ENCODE measurements around the gene TMED7.

Gene TMED7

GRCh38 chr5:115621365-115621900 lies 4.4 kb downstream of the TMED7 start:
- no peak for DNase-seq (ENCODE audit: low read depth)
- no peak for TF ChIP-seq CTCF (conservative IDR thresholded peaks at IDR 0.05; ENCODE audit: control insufficient read depth, insufficient read depth, low read depth, low read length)
- no peak overlapping the region for H3K4me3 ChIP-seq (ENCODE audit: control insufficient read depth, low read depth, low read length)

GRCh38 chr5:115616892-115617291 lies 8.9 kb downstream of the TMED7 start:
- no peak for TF ChIP-seq CTCF (conservative IDR thresholded peaks at IDR 0.05; ENCODE audit: control insufficient read depth, insufficient read depth, low read depth, low read length)
- no peak for DNase-seq (ENCODE audit: low read depth)
- no peak overlapping the region for H3K4me3 ChIP-seq (ENCODE audit: control insufficient read depth, low read depth, low read length)

- no peak overlapping the region for H3K4me3 ChIP-seq (ENCODE audit: control insufficient read depth, low read depth, low read length)
- DNase-seq (ENCODE audit: low read depth) = no peak
- TF ChIP-seq CTCF (conservative IDR thresholded peaks at IDR 0.05; ENCODE audit: control insufficient read depth, insufficient read depth, low read depth, low read length) = no peak
Observed at GRCh38 chr5:115616472-115616871, 9.4 kb downstream of the TMED7 start.

GRCh38 chr5:115611873-115612272 lies 14.0 kb downstream of the TMED7 start:
- no peak overlapping the region for H3K4me3 ChIP-seq (ENCODE audit: control insufficient read depth, low read depth, low read length)
- no peak for TF ChIP-seq CTCF (conservative IDR thresholded peaks at IDR 0.05; ENCODE audit: control insufficient read depth, insufficient read depth, low read depth, low read length)
- no peak for DNase-seq (ENCODE audit: low read depth)

- no peak for DNase-seq (ENCODE audit: low read depth)
- no peak for TF ChIP-seq CTCF (conservative IDR thresholded peaks at IDR 0.05; ENCODE audit: control insufficient read depth, insufficient read depth, low read depth, low read length)
- H3K4me3 ChIP-seq (ENCODE audit: control insufficient read depth, low read depth, low read length) = no peak overlapping the region
Observed at GRCh38 chr5:115607935-115608334, 17.9 kb downstream of the TMED7 start.

GRCh38 chr5:115605436-115605835 lies 20.4 kb downstream of the TMED7 start:
- TF ChIP-seq CTCF (conservative IDR thresholded peaks at IDR 0.05; ENCODE audit: control insufficient read depth, insufficient read depth, low read depth, low read length) = no peak
- DNase-seq (ENCODE audit: low read depth) = no peak
- H3K4me3 ChIP-seq (ENCODE audit: control insufficient read depth, low read depth, low read length) = no peak overlapping the region

- H3K4me3 ChIP-seq (ENCODE audit: control insufficient read depth, low read depth, low read length) = peak overlapping the region; percentile 82
- no peak for TF ChIP-seq CTCF (conservative IDR thresholded peaks at IDR 0.05; ENCODE audit: control insufficient read depth, insufficient read depth, low read depth, low read length)
- DNase-seq (ENCODE audit: low read depth) = no peak
Observed at GRCh38 chr5:115602591-115603125, 23.2 kb downstream of the TMED7 start.
